Measurements from ENCODE around the gene SNX33.
A peak's percentile ranks its signal among the peaks of the same experiment; 100 is the strongest.
"Not testable (repeated sequence)": the region's sequence is repeated elsewhere in the genome, so short reads cannot be mapped to it uniquely, and the experiment has no call there.

The SNX33 gene

DNA sequence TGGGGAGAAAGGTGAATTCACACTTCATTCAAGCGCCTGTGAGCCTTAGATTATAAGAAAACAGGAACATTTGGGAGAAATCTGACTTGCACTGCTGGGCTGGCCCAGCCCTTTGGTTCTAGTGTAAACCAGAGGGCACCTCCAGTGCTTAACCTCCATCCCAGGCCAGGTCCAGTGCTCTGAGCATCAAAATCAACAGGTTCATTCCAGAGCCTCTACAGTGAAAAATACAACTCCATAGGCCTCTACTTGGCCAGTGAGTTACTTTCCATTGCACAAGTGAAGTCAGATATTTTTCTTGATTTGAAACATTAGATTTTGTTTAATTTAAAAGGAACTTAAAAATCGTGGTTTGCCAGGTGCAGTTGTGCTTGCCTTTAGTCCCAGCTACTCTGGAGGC is 25.2 kb upstream of the SNX33 start:
- H3K4me1 ChIP-seq (ENCODE audit: insufficient read depth, poor library complexity, severe bottlenecking): peaks cover 28% of the 10 kb centered on the region
- TF ChIP-seq, protein P1, sequence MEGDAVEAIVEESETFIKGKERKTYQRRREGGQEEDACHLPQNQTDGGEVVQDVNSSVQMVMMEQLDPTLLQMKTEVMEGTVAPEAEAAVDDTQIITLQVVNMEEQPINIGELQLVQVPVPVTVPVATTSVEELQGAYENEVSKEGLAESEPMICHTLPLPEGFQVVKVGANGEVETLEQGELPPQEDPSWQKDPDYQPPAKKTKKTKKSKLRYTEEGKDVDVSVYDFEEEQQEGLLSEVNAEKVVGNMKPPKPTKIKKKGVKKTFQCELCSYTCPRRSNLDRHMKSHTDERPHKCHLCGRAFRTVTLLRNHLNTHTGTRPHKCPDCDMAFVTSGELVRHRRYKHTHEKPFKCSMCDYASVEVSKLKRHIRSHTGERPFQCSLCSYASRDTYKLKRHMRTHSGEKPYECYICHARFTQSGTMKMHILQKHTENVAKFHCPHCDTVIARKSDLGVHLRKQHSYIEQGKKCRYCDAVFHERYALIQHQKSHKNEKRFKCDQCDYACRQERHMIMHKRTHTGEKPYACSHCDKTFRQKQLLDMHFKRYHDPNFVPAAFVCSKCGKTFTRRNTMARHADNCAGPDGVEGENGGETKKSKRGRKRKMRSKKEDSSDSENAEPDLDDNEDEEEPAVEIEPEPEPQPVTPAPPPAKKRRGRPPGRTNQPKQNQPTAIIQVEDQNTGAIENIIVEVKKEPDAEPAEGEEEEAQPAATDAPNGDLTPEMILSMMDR (IDR thresholded peaks at IDR 0.05; ENCODE audit: poor library complexity, severe bottlenecking): no peak
- ATAC-seq (ENCODE audit: low read depth): no peak
- peak overlapping the region; percentile 67 for H3K27ac ChIP-seq (ENCODE audit: poor library complexity, severe bottlenecking)
- no peaks in the 10 kb centered on the region for H3K9me3 ChIP-seq (ENCODE audit: severe bottlenecking)
- no peaks in the 10 kb centered on the region for H3K27me3 ChIP-seq (ENCODE audit: insufficient read depth, poor library complexity, severe bottlenecking)
- DNase-seq (ENCODE audit: low spot score): no peak
- peaks cover 31% of the 10 kb centered on the region for H3K36me3 ChIP-seq (ENCODE audit: low read depth)
- no peak overlapping the region for H3K4me3 ChIP-seq (ENCODE audit: severe bottlenecking)

- TF ChIP-seq, protein P1 (IDR thresholded peaks at IDR 0.05; ENCODE audit: poor library complexity, severe bottlenecking): no peak
- no peaks in the 10 kb centered on the region for H3K36me3 ChIP-seq (ENCODE audit: low read depth)
- H3K4me1 ChIP-seq (ENCODE audit: insufficient read depth, poor library complexity, severe bottlenecking): peaks cover 26% of the 10 kb centered on the region
- ATAC-seq (ENCODE audit: low read depth) (peak; percentile 84), DNase-seq (ENCODE audit: low spot score) (peak; percentile 95)
- no peaks in the 10 kb centered on the region for H3K27me3 ChIP-seq (ENCODE audit: insufficient read depth, poor library complexity, severe bottlenecking)
- peak within 1 kb of the TSS; percentile 90 for H3K27ac ChIP-seq (ENCODE audit: poor library complexity, severe bottlenecking)
- peak within 1 kb of the TSS; percentile 86 for H3K4me3 ChIP-seq (ENCODE audit: severe bottlenecking)
- H3K9me3 ChIP-seq (ENCODE audit: severe bottlenecking): no peaks in the 10 kb centered on the region
These were observed 22.0 kb upstream of the SNX33 start, which contains the start of gene SNUPN for GRCh38 chr15:75625542-75626347. SNUPN (minus strand) TSS chr15:75625725; CDS start chr15:75621051, 4,674 bp downstream.

DNA sequence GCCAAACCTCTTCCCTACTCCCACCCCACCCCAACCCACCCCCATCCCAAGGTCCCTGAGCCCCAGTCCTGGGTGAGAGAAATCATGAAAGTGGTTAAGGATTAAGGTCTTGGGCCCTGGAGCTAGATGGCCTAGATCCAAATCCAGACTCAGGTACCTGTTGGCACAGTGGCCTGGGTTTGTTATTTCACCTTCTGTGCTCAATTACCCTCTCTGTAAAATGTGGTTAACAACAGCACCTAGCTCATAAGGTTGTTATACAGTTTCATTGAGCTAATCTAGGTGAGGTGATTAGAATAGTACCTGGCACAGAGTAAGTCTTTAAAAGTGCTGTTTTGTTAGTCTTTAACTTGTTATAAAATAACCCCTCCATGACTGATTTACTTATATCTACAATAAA is 15.8 kb upstream of the SNX33 start:
- ATAC-seq (ENCODE audit: low read depth) (0 out of 3 replicates have a peak, but pooled peaks have one; percentile 15), DNase-seq (ENCODE audit: low spot score) (no peak)
- Histone ChIP-seq H3K4me3 (ENCODE audit: severe bottlenecking) (no peak overlapping the region), H3K9me3 (ENCODE audit: severe bottlenecking) (no peaks in the 10 kb centered on the region), H3K4me1 (ENCODE audit: insufficient read depth, poor library complexity, severe bottlenecking) (peaks cover 10% of the 10 kb centered on the region), H3K36me3 (ENCODE audit: low read depth) (no peaks in the 10 kb centered on the region), H3K27ac (ENCODE audit: poor library complexity, severe bottlenecking) (no peak overlapping the region), H3K27me3 (ENCODE audit: insufficient read depth, poor library complexity, severe bottlenecking) (no peaks in the 10 kb centered on the region)
- TF ChIP-seq, protein P1 (IDR thresholded peaks at IDR 0.05; ENCODE audit: poor library complexity, severe bottlenecking): no peak

- not testable (repeated sequence) for H3K4me1 ChIP-seq (ENCODE audit: insufficient read depth, poor library complexity, severe bottlenecking); ATAC-seq (ENCODE audit: low read depth); DNase-seq (ENCODE audit: low spot score)
These were observed 13.8 kb upstream of the SNX33 start for GRCh38 chr15:75633922-75634321.

DNA sequence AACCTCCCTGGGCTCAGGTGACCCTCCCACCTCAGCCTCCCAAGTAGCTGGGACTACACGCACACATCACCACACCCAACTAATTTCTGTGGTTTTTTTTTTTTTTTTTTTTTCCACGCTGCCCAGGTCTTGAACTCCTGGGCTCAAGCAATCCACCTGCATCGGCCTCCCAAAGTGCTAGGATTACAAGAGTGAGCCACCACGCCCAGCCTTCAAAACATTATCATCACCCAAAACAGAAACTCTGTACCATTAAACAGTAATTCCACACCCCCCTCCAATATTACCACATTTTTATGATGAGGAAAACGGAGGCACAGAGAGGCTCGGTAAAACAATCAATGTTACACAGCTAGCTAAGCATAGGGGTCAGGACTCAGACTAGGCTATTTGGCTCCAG is 11.7 kb upstream of the SNX33 start:
- Histone ChIP-seq H3K27ac (ENCODE audit: poor library complexity, severe bottlenecking) (no peak overlapping the region), H3K4me3 (ENCODE audit: severe bottlenecking) (no peak overlapping the region), H3K27me3 (ENCODE audit: insufficient read depth, poor library complexity, severe bottlenecking) (no peaks in the 10 kb centered on the region)

More at GRCh38 chr15:75633922-75634321, 13.8 kb upstream of the SNX33 start:
- not testable (repeated sequence) for H3K9me3 ChIP-seq (ENCODE audit: severe bottlenecking); H3K4me3 ChIP-seq (ENCODE audit: severe bottlenecking); H3K27ac ChIP-seq (ENCODE audit: poor library complexity, severe bottlenecking); H3K27me3 ChIP-seq (ENCODE audit: insufficient read depth, poor library complexity, severe bottlenecking)
- H3K36me3 ChIP-seq (ENCODE audit: low read depth): peaks cover 15% of the 10 kb centered on the region

More for the DNA sequence above, 11.7 kb upstream of the SNX33 start:
- Histone ChIP-seq H3K9me3 (ENCODE audit: severe bottlenecking) (no peaks in the 10 kb centered on the region), H3K4me1 (ENCODE audit: insufficient read depth, poor library complexity, severe bottlenecking) (peaks cover 6% of the 10 kb centered on the region), H3K36me3 (ENCODE audit: low read depth) (peaks cover 20% of the 10 kb centered on the region)
- ATAC-seq (ENCODE audit: low read depth) (no peak), DNase-seq (ENCODE audit: low spot score) (no peak)
- TF ChIP-seq, protein P1 (IDR thresholded peaks at IDR 0.05; ENCODE audit: poor library complexity, severe bottlenecking): no peak
